GM13977 (cell line): Measurements from ENCODE around the gene B3GNT9.

Source experiments
- DNase-seq: peaks from one replicate; pipeline ENCODE4 v3.0.0; 2012; ENCODE audit warnings: low spot score
- in situ Hi-C: fragments of 300-500 bp; cut with MboI; formaldehyde crosslinking; loops from one replicate; pipeline ENCODE4 v1.12.0; 2022; ENCODE audit warnings: low sequenced_read_pairs, low pct_unique_long_range_greater_than_20kb, mixed read lengths, inconsistent platforms; ENCODE audit not compliant: unreplicated experiment
- TF ChIP-seq, protein P1 (sequence below): IDR thresholded peaks from 2 replicates; pipeline ENCODE4 v1.5.1; 2012; ENCODE audit warnings: mild to moderate bottlenecking, control low read depth; ENCODE audit not compliant: insufficient read depth; ENCODE audit errors: extremely low read depth, missing control alignments

Gene B3GNT9

DNA sequence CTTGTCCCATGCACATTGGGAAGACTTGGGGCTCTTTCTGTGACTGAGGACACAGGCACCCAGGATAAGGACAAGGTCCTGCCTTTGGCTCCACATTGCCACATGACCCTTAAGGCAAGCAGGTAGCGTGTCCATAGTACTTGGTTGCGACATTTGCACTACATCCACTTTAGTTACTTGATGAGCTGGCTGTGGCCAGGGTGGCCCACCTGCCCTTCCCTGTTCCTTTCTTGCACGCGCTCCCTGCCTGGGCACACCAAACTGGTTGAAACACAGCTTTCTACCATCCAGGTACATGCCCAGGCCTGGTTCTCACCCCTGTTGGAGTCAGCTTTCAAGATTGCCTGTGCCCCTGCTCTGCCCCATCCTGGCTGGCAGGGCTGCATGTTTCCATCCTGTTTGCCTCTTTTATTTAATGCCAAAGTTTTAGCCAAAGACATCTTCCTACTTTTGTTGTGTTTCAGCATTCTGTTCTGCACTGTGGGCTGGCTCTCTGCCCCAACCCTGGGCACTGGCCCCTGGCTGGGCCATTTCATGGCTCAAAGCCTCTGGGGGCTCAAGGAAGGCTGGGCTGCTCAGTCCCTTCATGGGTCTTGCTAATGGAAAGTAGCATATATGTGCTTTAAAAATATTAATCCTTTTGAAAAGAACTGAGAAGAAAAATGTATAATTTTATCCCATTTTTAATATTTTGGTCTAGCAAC lies 3.2 kb downstream of the B3GNT9 start:
- no peak for DNase-seq
- TF ChIP-seq, protein P1, sequence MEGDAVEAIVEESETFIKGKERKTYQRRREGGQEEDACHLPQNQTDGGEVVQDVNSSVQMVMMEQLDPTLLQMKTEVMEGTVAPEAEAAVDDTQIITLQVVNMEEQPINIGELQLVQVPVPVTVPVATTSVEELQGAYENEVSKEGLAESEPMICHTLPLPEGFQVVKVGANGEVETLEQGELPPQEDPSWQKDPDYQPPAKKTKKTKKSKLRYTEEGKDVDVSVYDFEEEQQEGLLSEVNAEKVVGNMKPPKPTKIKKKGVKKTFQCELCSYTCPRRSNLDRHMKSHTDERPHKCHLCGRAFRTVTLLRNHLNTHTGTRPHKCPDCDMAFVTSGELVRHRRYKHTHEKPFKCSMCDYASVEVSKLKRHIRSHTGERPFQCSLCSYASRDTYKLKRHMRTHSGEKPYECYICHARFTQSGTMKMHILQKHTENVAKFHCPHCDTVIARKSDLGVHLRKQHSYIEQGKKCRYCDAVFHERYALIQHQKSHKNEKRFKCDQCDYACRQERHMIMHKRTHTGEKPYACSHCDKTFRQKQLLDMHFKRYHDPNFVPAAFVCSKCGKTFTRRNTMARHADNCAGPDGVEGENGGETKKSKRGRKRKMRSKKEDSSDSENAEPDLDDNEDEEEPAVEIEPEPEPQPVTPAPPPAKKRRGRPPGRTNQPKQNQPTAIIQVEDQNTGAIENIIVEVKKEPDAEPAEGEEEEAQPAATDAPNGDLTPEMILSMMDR, result no peak
- in situ Hi-C loops, result no loop called here

DNA sequence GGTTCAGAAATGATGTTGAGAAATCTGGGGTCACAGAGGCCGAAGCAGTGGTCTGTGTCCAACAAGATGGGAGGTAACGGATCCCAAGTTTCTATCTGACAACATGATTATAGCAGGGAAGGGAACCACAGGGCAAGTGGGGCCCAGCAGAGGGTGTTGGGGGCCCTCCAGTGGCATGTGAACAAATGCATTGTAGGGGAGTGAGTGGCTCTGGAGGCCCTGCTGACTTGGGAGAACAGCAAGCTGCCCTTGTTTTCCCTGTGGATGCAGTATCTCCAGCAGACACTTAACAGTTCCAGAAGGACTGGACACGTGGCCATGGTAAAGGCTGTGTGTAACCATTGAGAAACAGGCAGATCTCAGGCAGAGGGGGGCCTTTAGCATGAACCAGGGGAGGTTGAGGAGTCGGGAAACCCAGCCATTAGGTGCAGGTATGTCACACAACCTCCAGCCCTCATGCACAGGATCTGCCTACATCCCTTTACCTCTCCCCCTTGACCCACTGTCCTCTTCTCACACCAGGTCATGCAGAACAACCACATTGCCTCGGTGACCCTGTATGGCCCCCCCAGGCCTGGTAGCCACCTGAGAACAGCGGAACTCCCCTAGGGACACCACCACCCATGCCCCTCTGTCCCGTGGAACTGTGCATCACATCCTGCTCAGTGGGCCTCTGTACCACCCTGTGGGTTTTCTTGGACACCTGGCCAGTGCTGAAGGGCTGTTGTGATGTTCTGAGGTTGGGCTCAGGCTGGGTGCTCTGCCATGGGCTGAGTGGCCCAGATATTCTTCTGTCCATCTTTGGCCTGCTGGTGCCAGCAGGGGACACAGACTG lies 4.1 kb downstream of the B3GNT9 start:
- in situ Hi-C loops, result no loop called here
- TF ChIP-seq, protein P1, result no peak
- DNase-seq, result peak; percentile 15

DNA sequence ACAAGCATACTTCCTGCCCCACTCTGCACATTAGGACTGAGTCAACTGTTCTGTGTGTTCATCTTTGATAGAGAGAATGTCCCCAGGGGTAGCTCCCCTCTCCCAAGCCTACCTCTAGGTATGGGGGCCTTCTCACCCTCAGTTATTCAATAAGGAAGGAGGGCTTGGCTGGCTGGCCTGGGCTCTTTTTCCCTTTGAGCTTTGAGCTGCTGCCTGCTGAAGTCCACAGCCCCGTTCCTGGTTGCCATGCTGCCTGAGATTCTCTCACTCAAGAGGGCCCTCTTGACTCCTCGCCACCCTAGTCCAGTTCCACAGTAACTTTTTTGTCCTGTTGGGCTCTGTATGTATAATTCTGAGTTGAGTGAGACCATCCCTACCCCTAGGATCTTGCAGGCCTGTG lies 5.1 kb downstream of the B3GNT9 start:
- in situ Hi-C loops, result no loop called here
- no peak for DNase-seq
- TF ChIP-seq, protein P1, result no peak

DNA sequence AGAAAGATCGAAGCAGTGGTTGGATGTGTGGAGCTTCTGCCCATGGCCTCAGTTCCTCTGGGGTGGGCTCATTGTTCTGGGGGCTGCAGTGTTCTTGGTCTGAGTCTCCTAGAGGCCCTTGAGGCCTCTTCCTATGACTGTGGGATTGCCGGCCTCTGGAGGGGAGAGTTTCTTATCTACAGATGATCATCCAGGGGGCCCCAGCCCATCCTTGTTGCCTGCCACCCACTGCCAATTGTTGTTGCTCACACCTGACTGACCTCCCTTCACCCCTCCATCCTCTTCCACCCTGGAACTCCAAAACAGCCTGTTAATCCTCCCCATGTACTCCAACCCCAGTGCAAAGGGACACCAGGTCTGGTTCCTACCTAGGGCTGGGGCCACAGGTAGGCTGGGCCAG lies 5.9 kb downstream of the B3GNT9 start:
- DNase-seq, result no peak
- in situ Hi-C loops, result no loop called here
- TF ChIP-seq, protein P1, result no peak

DNA sequence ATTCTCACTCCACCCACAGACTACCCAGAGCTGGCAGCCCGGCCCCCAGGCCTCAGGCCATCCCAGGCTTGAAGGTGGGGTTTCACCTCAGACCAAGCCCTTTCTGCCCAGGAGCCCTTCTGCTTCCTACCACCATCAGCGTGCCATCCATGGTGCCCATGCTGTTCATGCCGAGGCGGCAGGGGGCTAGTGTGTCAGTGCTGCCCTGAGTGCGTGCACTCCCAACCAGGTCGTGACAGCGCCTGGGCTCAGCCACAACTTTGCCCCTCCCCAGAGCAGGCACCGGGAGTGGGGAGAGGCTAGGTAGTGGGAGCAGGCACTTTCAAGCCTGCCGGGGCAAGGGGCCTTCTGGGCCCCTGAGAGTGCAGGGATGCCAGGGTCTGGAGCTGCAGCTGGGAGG lies 8.5 kb downstream of the B3GNT9 start:
- TF ChIP-seq, protein P1, result no peak
- DNase-seq, result no peak
- in situ Hi-C loops, result no loop called here

DNA sequence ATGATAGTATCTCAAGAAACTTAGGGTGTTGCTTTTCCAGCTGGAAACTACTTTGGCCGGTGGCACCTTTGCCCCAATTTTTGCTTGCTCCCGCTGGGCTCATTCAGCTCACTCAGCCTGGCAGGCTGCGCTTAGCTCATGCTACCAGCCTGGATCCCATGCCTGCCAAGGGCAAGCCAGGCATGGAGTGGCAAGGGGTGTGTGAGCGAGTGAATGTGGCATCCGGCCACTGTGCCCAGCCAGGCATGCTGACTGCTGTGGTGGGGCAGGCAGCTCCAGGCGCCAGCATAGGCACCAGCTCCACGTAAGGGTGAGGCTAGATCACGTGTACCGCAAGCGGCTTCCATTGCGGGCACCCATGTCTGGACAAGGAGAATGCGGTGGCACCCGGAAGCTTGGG lies 9.4 kb downstream of the B3GNT9 start:
- in situ Hi-C loops, result no loop called here
- no peak for DNase-seq
- TF ChIP-seq, protein P1, result no peak
